ENCODE results near the gene SESN3. TPM values are rescaled to one million over a fixed set of nuclear protein-coding genes. Genes with fewer than 3 reads are reported as not detected.

SESN3 gene
- total RNA-seq, 6 donors from 2014 or later: 11.5 to 48.8 (median 23.2) TPM

- Histone ChIP-seq H3K4me3 (peak overlapping the region in 3 of 4 donors; percentile 92 to 99 (median 95)), H3K27me3 (no peaks in the 10 kb centered on the region), H3K4me1 (peaks cover 7 to 39% (median 14%) of the 10 kb centered on the region in 4 donors), H3K27ac (peak overlapping the region; percentile 66 to 97 (median 84)), H3K36me3 (no peaks in the 10 kb centered on the region), H3K9me3 (no peaks in the 10 kb centered on the region)
- no peak for TF ChIP-seq POLR2A (IDR thresholded peaks at IDR 0.05)
- no peak for TF ChIP-seq EP300 (IDR thresholded peaks at IDR 0.05)
- no peak for TF ChIP-seq CTCF (IDR thresholded peaks at IDR 0.05)
- no peak for TF ChIP-seq POLR2AphosphoS5 (IDR thresholded peaks at IDR 0.05)
- no peak for ATAC-seq (ENCODE audit: low FRiP score in 2 of 2)
- no peak for DNase-seq
- 65% methylated on average over 3 of the region's 3 CpGs for WGBS, 2 donors
Observed at GRCh38 chr11:95232666-95233065, 1.7 kb upstream of the SESN3 start.

- 3 to 4% methylated on average over 34 to 35 of the region's 35 CpGs for WGBS, 2 donors
- ATAC-seq (ENCODE audit: low FRiP score in 2 of 2): peak; percentile 61 to 71
Observed at GRCh38 chr11:95231881-95232605, 1.0 kb upstream of the SESN3 start.

GRCh38 chr11:95230810-95231126 is 234 bp downstream of the SESN3 start:
- ATAC-seq (ENCODE audit: low FRiP score in 2 of 2) (peak in 1 of 2 donors; percentile 53), DNase-seq (no peak)
- H3K36me3 ChIP-seq: no peaks in the 10 kb centered on the region
- peak overlapping the region; percentile 90 to 99 (median 94) for H3K4me3 ChIP-seq
- WGBS, 2 donors: 0% methylated on average over 3 of the region's 40 CpGs; no CpG with 5 or more reads in 1 of the 2 donors
- H3K27me3 ChIP-seq: no peaks in the 10 kb centered on the region
- no peak for TF ChIP-seq EP300 (IDR thresholded peaks at IDR 0.05)
- TF ChIP-seq POLR2A (IDR thresholded peaks at IDR 0.05): no peak
- no peak for TF ChIP-seq CTCF (IDR thresholded peaks at IDR 0.05)
- TF ChIP-seq POLR2AphosphoS5 (IDR thresholded peaks at IDR 0.05): no peak
- peak overlapping the region; percentile 78 to 97 (median 85) for H3K27ac ChIP-seq
- no peaks in the 10 kb centered on the region for H3K9me3 ChIP-seq
- H3K4me1 ChIP-seq: peaks cover 7 to 41% (median 14%) of the 10 kb centered on the region in 4 donors

More at GRCh38 chr11:95231881-95232605, 1.0 kb upstream of the SESN3 start:
- TF ChIP-seq POLR2AphosphoS5 (IDR thresholded peaks at IDR 0.05) (peak; percentile 8 to 15), EP300 (IDR thresholded peaks at IDR 0.05) (no peak), POLR2A (IDR thresholded peaks at IDR 0.05) (peak in 2 of 4 donors; percentile 30 to 33), CTCF (IDR thresholded peaks at IDR 0.05) (peak in 1 of 6 experiments; percentile 5)
- Histone ChIP-seq H3K4me3 (peak overlapping the region; percentile 14 to 99 (median 94)), H3K4me1 (peaks cover 7 to 41% (median 14%) of the 10 kb centered on the region in 4 donors), H3K9me3 (no peaks in the 10 kb centered on the region), H3K27me3 (no peaks in the 10 kb centered on the region), H3K36me3 (no peaks in the 10 kb centered on the region), H3K27ac (peak overlapping the region; percentile 66 to 97 (median 84))
- peak; percentile 80 to 83 for DNase-seq

GRCh38 chr11:95229993-95230809 is 801 bp downstream of the SESN3 start:
- Histone ChIP-seq H3K4me1 (peaks cover 7 to 41% (median 14%) of the 10 kb centered on the region in 4 donors), H3K27me3 (no peaks in the 10 kb centered on the region), H3K9me3 (no peaks in the 10 kb centered on the region), H3K27ac (peak overlapping the region; percentile 78 to 97 (median 85)), H3K4me3 (peak overlapping the region; percentile 90 to 99 (median 94)), H3K36me3 (no peaks in the 10 kb centered on the region)
- ATAC-seq (ENCODE audit: low FRiP score in 2 of 2) (peak in 1 of 2 donors; percentile 6), DNase-seq (peak in 1 of 2 donors; percentile 26)
- TF ChIP-seq EP300 (IDR thresholded peaks at IDR 0.05) (no peak), CTCF (IDR thresholded peaks at IDR 0.05) (no peak)
- WGBS, 2 donors: 1% methylated on average over 40 to 41 of the region's 42 CpGs
